ENCODE results near the gene LPAR5. TPM values are rescaled to one million over a fixed set of nuclear protein-coding genes. Genes with fewer than 3 reads are reported as not detected.

The LPAR5 gene
- total RNA-seq, 1 experiment from 2014 or later: not detected

DNA sequence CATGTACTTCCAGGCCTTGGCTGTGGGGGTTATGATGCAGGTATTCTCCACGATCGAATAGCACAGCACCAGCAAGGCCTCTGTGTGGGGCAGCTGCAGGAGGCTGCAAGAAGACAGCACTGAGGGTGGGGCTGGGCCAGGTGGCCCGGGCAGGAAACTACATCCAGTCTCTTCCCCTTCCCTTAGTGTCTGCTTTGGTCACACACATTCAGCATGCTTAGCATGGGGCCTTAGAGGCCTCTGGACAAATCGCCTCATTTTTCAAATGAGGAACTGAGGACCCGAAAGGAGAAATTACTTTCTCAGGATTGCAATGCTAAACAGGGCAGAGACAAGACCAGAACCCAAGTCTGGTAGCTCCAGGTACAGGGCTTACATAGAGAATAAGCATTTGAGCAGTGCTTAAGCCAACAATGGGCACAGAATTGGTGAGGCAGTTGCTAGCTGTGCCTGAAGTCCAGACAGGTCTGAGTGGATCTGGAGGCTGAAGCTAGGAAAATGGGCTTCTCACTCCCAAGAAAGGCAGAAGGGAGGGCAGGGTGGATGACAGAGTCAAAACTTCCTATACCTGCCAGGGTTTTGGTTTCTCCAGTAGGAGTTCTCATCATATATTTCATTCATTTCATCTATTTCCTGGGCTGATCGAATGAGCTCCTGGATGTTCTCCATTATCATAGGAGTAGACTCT, 8.0 kb upstream of the LPAR5 start:
- in situ Hi-C loops (cut with HindIII; ENCODE audit: low pct_unique_long_range_greater_than_20kb, low sequenced_read_pairs): no loop called here
- DNase-seq (ENCODE audit: low read depth): no peak

- no peak for DNase-seq (ENCODE audit: low read depth)
- in situ Hi-C loops (cut with HindIII; ENCODE audit: low pct_unique_long_range_greater_than_20kb, low sequenced_read_pairs): no loop called here
Observed at GRCh38 chr12:6641131-6641530, 5.4 kb upstream of the LPAR5 start.

- no peak for DNase-seq (ENCODE audit: low read depth)
- in situ Hi-C loops (cut with HindIII; ENCODE audit: low pct_unique_long_range_greater_than_20kb, low sequenced_read_pairs): no loop called here
Observed at GRCh38 chr12:6640497-6640896, 4.7 kb upstream of the LPAR5 start.

- in situ Hi-C loops (cut with HindIII; ENCODE audit: low pct_unique_long_range_greater_than_20kb, low sequenced_read_pairs): no loop called here
- no peak for DNase-seq (ENCODE audit: low read depth)
Observed at GRCh38 chr12:6639151-6639801, 3.5 kb upstream of the LPAR5 start.

DNA sequence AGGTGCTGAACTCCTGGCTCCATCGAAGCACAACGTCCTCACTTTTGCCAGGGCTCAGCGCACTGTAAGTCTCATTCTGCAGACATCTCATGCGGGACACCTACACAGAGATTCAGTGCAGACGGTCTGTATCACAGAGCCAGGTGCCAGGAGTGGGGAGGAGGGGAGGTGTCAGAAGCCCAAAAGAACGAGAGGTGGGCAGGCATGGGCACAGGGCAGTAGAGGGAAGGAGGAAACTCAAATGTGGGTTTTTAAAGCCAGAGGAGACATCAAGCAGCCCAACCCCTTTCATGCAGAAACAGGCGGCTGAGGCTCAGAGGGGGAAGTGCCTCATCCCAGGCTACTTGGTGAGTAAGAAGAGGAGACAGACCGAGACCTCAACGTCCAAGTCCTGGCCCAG, 2.5 kb upstream of the LPAR5 start:
- no peak for DNase-seq (ENCODE audit: low read depth)
- in situ Hi-C loops (cut with HindIII; ENCODE audit: low pct_unique_long_range_greater_than_20kb, low sequenced_read_pairs): no loop called here

DNA sequence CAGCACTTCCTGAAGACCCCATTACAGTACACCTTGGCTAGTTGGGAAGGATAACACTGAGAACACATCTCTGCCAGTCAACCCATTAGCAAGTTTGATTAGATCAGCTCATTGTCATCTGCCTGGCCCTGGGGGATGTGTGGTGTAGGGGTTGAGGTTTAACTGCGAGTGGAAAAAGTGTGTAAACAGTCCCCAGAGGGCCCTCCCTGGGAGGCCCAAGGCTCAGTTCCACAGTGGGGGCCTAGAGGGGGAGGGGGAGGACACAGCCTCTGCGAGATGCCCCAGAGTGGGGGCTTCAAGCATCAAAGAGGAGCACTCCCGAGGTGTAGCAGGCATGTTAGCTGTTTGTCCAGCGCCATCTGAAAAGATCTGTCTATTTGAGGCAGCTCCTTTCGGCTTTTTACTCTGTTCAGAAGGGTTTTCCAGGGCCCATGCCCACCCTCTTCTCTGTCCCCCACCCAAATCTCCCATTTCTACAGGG, 344 bp downstream of the LPAR5 start:
- in situ Hi-C loops (cut with HindIII; ENCODE audit: low pct_unique_long_range_greater_than_20kb, low sequenced_read_pairs): no loop called here
- no peak for DNase-seq (ENCODE audit: low read depth)

- in situ Hi-C loops (cut with HindIII; ENCODE audit: low pct_unique_long_range_greater_than_20kb, low sequenced_read_pairs): no loop called here
- no peak for DNase-seq (ENCODE audit: low read depth)
Observed at GRCh38 chr12:6632026-6632983, 3.5 kb downstream of the LPAR5 start.

DNA sequence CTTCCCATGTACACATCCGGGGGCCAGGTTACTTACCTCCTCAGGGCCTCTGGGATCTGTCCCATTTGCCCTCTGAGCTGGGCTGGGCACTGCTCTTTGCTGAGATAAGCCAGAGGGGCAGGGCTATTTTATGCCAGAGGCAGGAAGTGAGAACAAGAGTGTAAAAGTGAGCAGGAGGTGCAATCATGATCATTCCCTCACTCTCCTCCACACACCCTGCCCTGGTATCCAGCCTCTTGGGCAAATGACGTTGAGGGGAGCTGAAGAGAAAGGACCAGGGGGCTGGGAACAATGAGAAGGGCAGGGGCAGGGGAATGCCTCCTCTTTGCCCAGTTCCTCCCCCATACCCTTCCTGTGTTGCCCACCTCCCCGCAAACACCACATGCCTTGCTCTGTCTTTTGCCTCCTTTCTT, 4.2 kb downstream of the LPAR5 start:
- in situ Hi-C loops (cut with HindIII; ENCODE audit: low pct_unique_long_range_greater_than_20kb, low sequenced_read_pairs): no loop called here
- no peak for DNase-seq (ENCODE audit: low read depth)

GRCh38 chr12:6630736-6631135, 5.0 kb downstream of the LPAR5 start:
- no peak for DNase-seq (ENCODE audit: low read depth)
- in situ Hi-C loops (cut with HindIII; ENCODE audit: low pct_unique_long_range_greater_than_20kb, low sequenced_read_pairs): no loop called here

- no peak for DNase-seq (ENCODE audit: low read depth)
- in situ Hi-C loops (cut with HindIII; ENCODE audit: low pct_unique_long_range_greater_than_20kb, low sequenced_read_pairs): no loop called here
Observed at GRCh38 chr12:6627616-6628015, 8.1 kb downstream of the LPAR5 start.

DNA sequence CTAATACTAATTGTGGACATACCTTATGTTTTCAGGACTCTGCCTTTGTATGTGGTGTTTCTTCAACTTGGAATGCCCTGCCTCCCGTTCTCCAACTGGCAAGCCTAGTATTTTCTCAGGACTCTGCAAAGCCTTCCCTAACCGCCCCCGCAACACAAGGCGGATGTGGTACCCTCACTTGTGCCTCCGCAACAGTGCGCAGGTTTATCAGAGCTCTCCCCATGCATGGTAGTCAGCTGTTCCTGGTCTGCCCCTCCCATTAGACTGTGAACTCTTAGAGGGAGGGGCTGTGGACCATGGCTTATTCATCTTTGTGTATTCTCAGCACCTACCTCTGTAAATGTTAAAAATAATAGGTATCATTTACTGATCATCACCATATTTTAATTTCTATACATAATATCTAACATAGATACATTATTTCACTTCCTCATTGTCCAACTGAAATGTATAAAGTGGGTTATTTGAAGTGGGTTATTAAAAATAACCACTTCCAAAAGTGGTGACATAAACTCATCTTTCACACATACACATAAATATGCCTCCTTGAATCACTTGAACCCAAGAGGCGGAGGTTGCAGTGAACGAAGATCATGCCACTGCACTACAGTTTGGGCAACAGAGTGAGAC, 9.0 kb downstream of the LPAR5 start:
- DNase-seq (ENCODE audit: low read depth): no peak
- in situ Hi-C loops (cut with HindIII; ENCODE audit: low pct_unique_long_range_greater_than_20kb, low sequenced_read_pairs): no loop called here

- no peak for DNase-seq (ENCODE audit: low read depth)
- in situ Hi-C loops (cut with HindIII; ENCODE audit: low pct_unique_long_range_greater_than_20kb, low sequenced_read_pairs): no loop called here
Observed at GRCh38 chr12:6620885-6621274, 14.9 kb downstream of the LPAR5 start.

DNA sequence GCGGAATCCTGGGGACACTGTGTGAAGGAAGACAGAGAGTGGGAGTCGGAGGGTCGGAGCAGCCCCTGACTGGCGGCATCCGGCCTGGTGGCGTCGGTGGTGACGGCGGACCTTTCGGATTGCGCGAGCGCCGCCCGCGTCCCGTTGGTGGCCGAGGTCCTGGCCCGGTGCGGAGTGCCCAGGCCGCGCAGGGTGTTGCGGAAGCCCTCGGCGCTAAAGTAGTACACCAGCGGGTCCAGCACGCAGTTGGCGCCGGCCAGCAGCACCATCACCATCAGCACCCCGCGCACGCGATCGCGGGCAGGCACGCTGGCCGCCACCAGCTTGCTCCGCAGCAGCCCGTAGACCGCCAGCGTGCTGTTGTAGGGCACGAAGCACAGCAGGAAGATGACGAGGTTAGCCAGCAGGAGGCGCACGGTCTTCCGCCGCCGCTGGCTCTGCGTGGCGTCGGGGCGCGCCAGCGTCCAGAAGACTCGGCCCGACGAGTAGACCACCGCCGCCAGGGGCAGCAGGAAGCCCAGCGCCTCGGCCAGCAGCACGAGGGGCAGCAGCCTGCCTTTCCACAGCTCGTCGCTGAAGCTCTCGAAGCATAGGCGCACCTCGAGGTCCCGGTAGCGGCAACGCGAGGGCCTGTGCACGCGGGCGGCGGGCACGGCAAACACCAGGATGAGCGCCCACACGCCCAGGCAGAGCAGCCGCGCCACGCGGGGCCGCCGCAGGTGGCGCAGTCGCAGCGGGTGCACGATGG, 15.4 kb downstream of the LPAR5 start:
- in situ Hi-C loops (cut with HindIII; ENCODE audit: low pct_unique_long_range_greater_than_20kb, low sequenced_read_pairs): no loop called here
- no peak for DNase-seq (ENCODE audit: low read depth)

GRCh38 chr12:6618483-6619225, 17.1 kb downstream of the LPAR5 start:
- in situ Hi-C loops (cut with HindIII; ENCODE audit: low pct_unique_long_range_greater_than_20kb, low sequenced_read_pairs): no loop called here

DNA sequence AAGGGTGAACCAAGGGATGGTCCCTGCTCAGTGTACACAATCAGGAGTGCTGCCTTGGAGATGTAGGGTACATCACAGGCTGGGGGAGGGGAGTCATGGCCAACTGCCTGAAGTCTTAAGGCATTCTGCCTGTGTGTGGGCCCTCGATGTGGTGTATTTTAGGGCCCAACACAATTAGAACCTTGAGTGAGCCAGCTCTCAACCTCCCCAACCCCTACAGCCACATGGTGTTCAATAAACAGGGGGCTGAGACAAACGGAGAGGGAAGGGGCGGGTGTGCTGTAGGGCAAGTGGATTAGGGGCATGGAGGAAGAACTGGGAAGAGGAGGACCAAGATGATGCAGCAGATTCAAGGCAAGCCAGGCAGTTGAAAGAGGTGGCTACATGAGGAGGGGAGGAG, 20.0 kb downstream of the LPAR5 start:
- DNase-seq (ENCODE audit: low read depth): no peak
- in situ Hi-C loops (cut with HindIII; ENCODE audit: low pct_unique_long_range_greater_than_20kb, low sequenced_read_pairs): no loop called here

More at GRCh38 chr12:6618483-6619225, 17.1 kb downstream of the LPAR5 start:
- no peak for DNase-seq (ENCODE audit: low read depth)

- in situ Hi-C loops (cut with HindIII; ENCODE audit: low pct_unique_long_range_greater_than_20kb, low sequenced_read_pairs): no loop called here
- DNase-seq (ENCODE audit: low read depth): no peak
Observed at GRCh38 chr12:6614513-6615172, 21.1 kb downstream of the LPAR5 start.

Measured in Caki2 (cell line).